ENCODE results near the gene CTNNA3. TPM values are rescaled to one million over a fixed set of nuclear protein-coding genes. Genes with fewer than 3 reads are reported as not detected.

CTNNA3 gene
- total and polyA plus RNA-seq, 2 donors (not counting 3 experiments of a cell fraction or from before 2014, with no cell fraction given): not detected

GRCh38 chr10:67246066-67246555 lies 449.9 kb downstream of the CTNNA3 start:
- H3K4me3 ChIP-seq (replicated peaks in 1 of 3; ENCODE audit: insufficient read depth in 1 of 3, low read depth in 1 of 3, low read length in 3 of 3): no peak overlapping the region
- H3K4me1 ChIP-seq (ENCODE audit: control insufficient read depth, extremely low read depth, insufficient read depth, low read length): no peaks in the 10 kb centered on the region
- no peaks in the 10 kb centered on the region for H3K27me3 ChIP-seq (ENCODE audit: control insufficient read depth in 2 of 2, insufficient read depth in 2 of 2, low read length in 2 of 2)
- TF ChIP-seq, protein P1, sequence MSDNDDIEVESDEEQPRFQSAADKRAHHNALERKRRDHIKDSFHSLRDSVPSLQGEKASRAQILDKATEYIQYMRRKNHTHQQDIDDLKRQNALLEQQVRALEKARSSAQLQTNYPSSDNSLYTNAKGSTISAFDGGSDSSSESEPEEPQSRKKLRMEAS (IDR thresholded peaks at IDR 0.05; ENCODE audit: insufficient read depth, insufficient read length): no peak
- no peak for TF ChIP-seq GATA2 (IDR thresholded peaks at IDR 0.05; ENCODE audit: insufficient read depth, insufficient read length, low read depth, low read length)
- no peak for TF ChIP-seq JUN (IDR thresholded peaks at IDR 0.05; ENCODE audit: borderline replicate concordance, insufficient read depth, insufficient read length, low read depth)
- TF ChIP-seq MYC (IDR thresholded peaks at IDR 0.05; ENCODE audit: low read depth, low read length): no peak
- H3K79me2 ChIP-seq (ENCODE audit: control insufficient read depth, insufficient read depth, low read length): no peaks in the 10 kb centered on the region
- no peaks in the 10 kb centered on the region for H3K9me1 ChIP-seq (replicated peaks; ENCODE audit: control insufficient read depth, extremely low read depth, insufficient read depth, low read length)
- POLR2A ChIA-PET: no interaction called here
- no peak overlapping the region for H3K9ac ChIP-seq (replicated peaks; ENCODE audit: extremely low read depth, insufficient read depth, low read length)
- H3K4me2 ChIP-seq (ENCODE audit: insufficient read depth, low read length): no peak overlapping the region
- H4K20me1 ChIP-seq (replicated peaks; ENCODE audit: control insufficient read depth, extremely low read depth, insufficient read depth, low read length): no peaks in the 10 kb centered on the region
- DNase-seq (ENCODE audit: low read depth, low spot score) (no peak), FAIRE-seq (no peak)
- CTCF ChIA-PET: no interaction called here
- dilution Hi-C loops (cut with MboI; ENCODE audit: extremely low pct_ligation_motif_present, low sequenced_read_pairs) (no loop called here), intact Hi-C loops (cut with micrococcal nuclease) (no loop called here)
- no peak overlapping the region for H2AFZ ChIP-seq (ENCODE audit: low read depth, low read length)
- H3K27ac ChIP-seq (ENCODE audit: insufficient read depth, low read depth, low read length): no peak overlapping the region
- H3K36me3 ChIP-seq (ENCODE audit: control insufficient read depth in 2 of 2, extremely low read depth in 1 of 2, insufficient read depth in 2 of 2, low read length in 2 of 2): no peaks in the 10 kb centered on the region
- BruUV-seq (replicated peaks): no TSS peak
- no peaks in the 10 kb centered on the region for H3K9me3 ChIP-seq (replicated peaks; ENCODE audit: control insufficient read depth, insufficient read depth, low read length)

DNA sequence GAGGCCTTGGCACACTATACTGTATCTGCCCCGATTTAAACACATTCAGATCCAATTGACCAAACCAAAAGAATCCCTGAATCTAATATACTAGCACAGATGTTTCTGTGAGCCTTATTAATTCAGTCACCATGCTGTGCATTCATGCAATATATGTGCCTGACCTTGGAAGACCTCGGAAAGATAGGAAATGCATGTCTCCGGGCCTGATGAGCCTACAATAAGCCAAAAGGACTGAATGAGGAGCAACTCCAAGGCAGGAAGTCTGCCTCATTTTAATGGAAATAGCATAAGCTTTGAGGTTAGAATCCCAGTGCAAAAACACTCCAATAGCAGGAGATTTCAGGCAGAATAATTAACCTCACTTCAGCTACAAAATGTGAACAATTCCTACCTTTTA lies 453.5 kb downstream of the CTNNA3 start:
- Histone ChIP-seq H3K4me1 (ENCODE audit: control insufficient read depth, extremely low read depth, insufficient read depth, low read length) (no peaks in the 10 kb centered on the region), H3K9ac (replicated peaks; ENCODE audit: extremely low read depth, insufficient read depth, low read length) (no peak overlapping the region), H3K4me2 (ENCODE audit: insufficient read depth, low read length) (no peak overlapping the region), H3K9me1 (replicated peaks; ENCODE audit: control insufficient read depth, extremely low read depth, insufficient read depth, low read length) (no peaks in the 10 kb centered on the region), H3K27ac (ENCODE audit: insufficient read depth, low read depth, low read length) (no peak overlapping the region), H3K27me3 (ENCODE audit: control insufficient read depth in 2 of 2, insufficient read depth in 2 of 2, low read length in 2 of 2) (no peaks in the 10 kb centered on the region), H4K20me1 (replicated peaks; ENCODE audit: control insufficient read depth, extremely low read depth, insufficient read depth, low read length) (no peaks in the 10 kb centered on the region), H3K36me3 (ENCODE audit: control insufficient read depth in 2 of 2, extremely low read depth in 1 of 2, insufficient read depth in 2 of 2, low read length in 2 of 2) (no peaks in the 10 kb centered on the region), H2AFZ (ENCODE audit: low read depth, low read length) (no peak overlapping the region), H3K79me2 (ENCODE audit: control insufficient read depth, insufficient read depth, low read length) (no peaks in the 10 kb centered on the region), H3K4me3 (replicated peaks in 1 of 3; ENCODE audit: insufficient read depth in 1 of 3, low read depth in 1 of 3, low read length in 3 of 3) (no peak overlapping the region), H3K9me3 (replicated peaks; ENCODE audit: control insufficient read depth, insufficient read depth, low read length) (no peaks in the 10 kb centered on the region)
- dilution Hi-C loops (cut with MboI; ENCODE audit: extremely low pct_ligation_motif_present, low sequenced_read_pairs) (no loop called here), intact Hi-C loops (cut with micrococcal nuclease) (no loop called here)
- TF ChIP-seq JUN (IDR thresholded peaks at IDR 0.05; ENCODE audit: borderline replicate concordance, insufficient read depth, insufficient read length, low read depth) (no peak), POLR2A (IDR thresholded peaks at IDR 0.05; ENCODE audit: low read depth, low read length) (no peak), EZH2 (IDR thresholded peaks at IDR 0.05; ENCODE audit: borderline replicate concordance, low read depth, low read length, severe bottlenecking) (no peak)
- TF ChIP-seq, protein P2, sequence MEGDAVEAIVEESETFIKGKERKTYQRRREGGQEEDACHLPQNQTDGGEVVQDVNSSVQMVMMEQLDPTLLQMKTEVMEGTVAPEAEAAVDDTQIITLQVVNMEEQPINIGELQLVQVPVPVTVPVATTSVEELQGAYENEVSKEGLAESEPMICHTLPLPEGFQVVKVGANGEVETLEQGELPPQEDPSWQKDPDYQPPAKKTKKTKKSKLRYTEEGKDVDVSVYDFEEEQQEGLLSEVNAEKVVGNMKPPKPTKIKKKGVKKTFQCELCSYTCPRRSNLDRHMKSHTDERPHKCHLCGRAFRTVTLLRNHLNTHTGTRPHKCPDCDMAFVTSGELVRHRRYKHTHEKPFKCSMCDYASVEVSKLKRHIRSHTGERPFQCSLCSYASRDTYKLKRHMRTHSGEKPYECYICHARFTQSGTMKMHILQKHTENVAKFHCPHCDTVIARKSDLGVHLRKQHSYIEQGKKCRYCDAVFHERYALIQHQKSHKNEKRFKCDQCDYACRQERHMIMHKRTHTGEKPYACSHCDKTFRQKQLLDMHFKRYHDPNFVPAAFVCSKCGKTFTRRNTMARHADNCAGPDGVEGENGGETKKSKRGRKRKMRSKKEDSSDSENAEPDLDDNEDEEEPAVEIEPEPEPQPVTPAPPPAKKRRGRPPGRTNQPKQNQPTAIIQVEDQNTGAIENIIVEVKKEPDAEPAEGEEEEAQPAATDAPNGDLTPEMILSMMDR (IDR thresholded peaks at IDR 0.05; ENCODE audit: extremely low read depth in 1 of 2, insufficient read depth in 1 of 2, low read depth in 1 of 2, low read length in 2 of 2): no peak
- TF ChIP-seq, protein P1 (IDR thresholded peaks at IDR 0.05; ENCODE audit: insufficient read depth, insufficient read length): no peak
- no peak for FAIRE-seq
- no TSS peak for BruUV-seq (replicated peaks)
- POLR2A ChIA-PET: no interaction called here
- CTCF ChIA-PET: no interaction called here
- no peak for DNase-seq (ENCODE audit: low read depth, low spot score)
